ENCODE results near the gene INO80C. TPM values are rescaled to one million over a fixed set of nuclear protein-coding genes. Genes with fewer than 3 reads are reported as not detected.

Gene INO80C
- total RNA-seq, 1 experiment from 2014 or later: 42.3 TPM

- Mint-ChIP-seq H3K9me3 (peaks cover 7% of the 10 kb centered on the region), H3K4me1 (no peaks in the 10 kb centered on the region), H3K27ac (no peak overlapping the region), H3K27me3 (ENCODE audit: low read depth) (no peaks in the 10 kb centered on the region), H3K36me3 (no peaks in the 10 kb centered on the region), H3K4me3 (no peak overlapping the region)
- CTCF ChIA-PET: interaction anchor here (0.7 kb wide), 1 partner anchor 69 kb away, joined by 5 read pairs; no protein-coding TSS in a partner anchor
- TF ChIP-seq ZNF416 (CRISPR knock-in tag; IDR thresholded peaks at IDR 0.05) (no peak), KAT7 (CRISPR knock-in tag; IDR thresholded peaks at IDR 0.05; ENCODE audit: borderline replicate concordance) (no peak), ATF3 (CRISPR knock-in tag; conservative IDR thresholded peaks at IDR 0.05) (no peak), JAZF1 (CRISPR knock-in tag; IDR thresholded peaks at IDR 0.05) (no peak), MAX (CRISPR knock-in tag; IDR thresholded peaks at IDR 0.05) (no peak), MLX (CRISPR knock-in tag; IDR thresholded peaks at IDR 0.05) (no peak), SMAD4 (CRISPR knock-in tag; IDR thresholded peaks at IDR 0.05) (no peak), NFYB (CRISPR knock-in tag; conservative IDR thresholded peaks at IDR 0.05; ENCODE audit: low read depth) (no peak), NR3C1 (CRISPR knock-in tag; conservative IDR thresholded peaks at IDR 0.05; ENCODE audit: low read depth) (no peak), CBFB (CRISPR knock-in tag; IDR thresholded peaks at IDR 0.05; ENCODE audit: low read depth) (no peak), ATF1 (CRISPR knock-in tag; IDR thresholded peaks at IDR 0.05) (no peak), PRRX2 (CRISPR knock-in tag; IDR thresholded peaks at IDR 0.05) (no peak), ERG (CRISPR knock-in tag; IDR thresholded peaks at IDR 0.05) (no peak)
- POLR2A ChIA-PET: no interaction called here
- ATAC-seq (no peak), DNase-seq (ENCODE audit: low spot score) (no peak)
Measured at GRCh38 chr18:35547008-35547605, 49.3 kb upstream of the INO80C start.

- Mint-ChIP-seq H3K4me1 (no peaks in the 10 kb centered on the region), H3K36me3 (no peaks in the 10 kb centered on the region), H3K9me3 (peaks cover 15% of the 10 kb centered on the region), H3K4me3 (no peak overlapping the region), H3K27me3 (ENCODE audit: low read depth) (no peaks in the 10 kb centered on the region), H3K27ac (no peak overlapping the region)
- CTCF ChIA-PET: no interaction called here
- ATAC-seq (no peak), DNase-seq (ENCODE audit: low spot score) (no peak)
- POLR2A ChIA-PET: no interaction called here
- TF ChIP-seq TEAD1 (CRISPR knock-in tag; IDR thresholded peaks at IDR 0.05) (no peak), ERG (CRISPR knock-in tag; IDR thresholded peaks at IDR 0.05) (no peak), TCF7 (CRISPR knock-in tag; IDR thresholded peaks at IDR 0.05; ENCODE audit: low read depth) (no peak), SP1 (CRISPR knock-in tag; conservative IDR thresholded peaks at IDR 0.05) (no peak), ZNF425 (CRISPR knock-in tag; conservative IDR thresholded peaks at IDR 0.05) (no peak), ZNF219 (CRISPR knock-in tag; IDR thresholded peaks at IDR 0.05; ENCODE audit: borderline replicate concordance) (no peak), NFYB (CRISPR knock-in tag; conservative IDR thresholded peaks at IDR 0.05; ENCODE audit: low read depth) (no peak), HMGXB4 (CRISPR knock-in tag; IDR thresholded peaks at IDR 0.05) (no peak), PREB (CRISPR knock-in tag; IDR thresholded peaks at IDR 0.05; ENCODE audit: borderline replicate concordance) (no peak), JAZF1 (CRISPR knock-in tag; IDR thresholded peaks at IDR 0.05) (no peak), ZNF532 (CRISPR knock-in tag; IDR thresholded peaks at IDR 0.05; ENCODE audit: borderline replicate concordance) (no peak)
Measured at GRCh38 chr18:35542356-35542755, 44.6 kb upstream of the INO80C start.

Measured in WTC11 (cell line).